Type B pancreatic cell (in vitro differentiated cells): ENCODE measurements around the gene CEP97. TPM values are rescaled to one million over a fixed set of nuclear protein-coding genes. Genes with fewer than 3 reads are reported as not detected.

ENCODE experiments used
- DNase-seq: peaks from one replicate; pipeline ENCODE4 v3.0.0; 2021; ENCODE audit warnings: mixed read lengths; ENCODE audit not compliant: unreplicated experiment; ENCODE audit errors: extremely low spot score
- H3K27ac Mint-ChIP-seq: 2 replicates; pipeline ENCODE4 v1.8.0; 2021; ENCODE audit warnings: mild to moderate bottlenecking, mixed read lengths
- H3K27me3 Mint-ChIP-seq: 2 replicates; pipeline ENCODE4 v1.8.0; 2021; ENCODE audit warnings: mixed read lengths
- H3K36me3 Mint-ChIP-seq: 2 replicates; pipeline ENCODE4 v1.8.0; 2021; ENCODE audit warnings: mixed read lengths
- H3K4me1 Mint-ChIP-seq: one replicate; pipeline ENCODE4 v1.8.0; 2021; ENCODE audit warnings: mixed read lengths; ENCODE audit not compliant: unreplicated experiment
- H3K4me3 Mint-ChIP-seq: 2 replicates; pipeline ENCODE4 v1.8.0; 2021; ENCODE audit warnings: mild to moderate bottlenecking, mixed read lengths
- H3K9me3 Mint-ChIP-seq: 2 replicates; pipeline ENCODE4 v1.8.0; 2021; ENCODE audit warnings: mixed read lengths
- total RNA-seq: library from RNA; stranded (reverse); gene quantifications from 2 replicates; pipeline ENCODE4 v1.2.1, GENCODE V29; 2021; ENCODE audit warnings: low replicate concordance
- TF ChIP-seq, protein P1 (sequence below): fragments of 200-600 bp; sonication (generic); conservative IDR thresholded peaks from 2 replicates; pipeline ENCODE4 v1.5.0; 2021; ENCODE audit warnings: antibody characterized with exemption, mild to moderate bottlenecking

Gene CEP97
- total RNA-seq, 1 donor from 2014 or later, result 24.2 TPM

GRCh38 chr3:101779822-101780381 is 55.5 kb downstream of the CEP97 start:
- Mint-ChIP-seq H3K4me3 (peak overlapping the region; percentile 95), H3K4me1 (peaks cover 15% of the 10 kb centered on the region)

DNA sequence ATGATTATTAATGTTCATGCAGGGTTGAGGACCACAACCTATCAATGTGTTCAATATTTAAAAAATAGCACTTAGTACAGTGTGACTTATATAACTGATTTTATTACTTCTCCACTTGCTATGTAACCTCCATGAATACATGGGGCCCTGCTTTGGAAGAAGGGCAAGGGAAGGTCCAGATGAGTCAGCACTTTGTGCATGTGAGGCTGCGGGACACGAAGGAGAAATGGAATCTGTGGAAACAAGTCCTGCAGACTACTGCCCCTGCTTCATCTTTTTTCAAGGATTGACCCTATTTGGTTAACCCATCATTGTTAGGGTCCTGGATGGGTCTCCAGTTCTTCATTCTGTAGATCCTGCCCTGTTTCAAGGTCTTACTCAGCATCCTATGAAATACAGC is 56.2 kb downstream of the CEP97 start:
- no peak overlapping the region for H3K27ac Mint-ChIP-seq
- peaks cover 8% of the 10 kb centered on the region for H3K27me3 Mint-ChIP-seq
- TF ChIP-seq, protein P1, sequence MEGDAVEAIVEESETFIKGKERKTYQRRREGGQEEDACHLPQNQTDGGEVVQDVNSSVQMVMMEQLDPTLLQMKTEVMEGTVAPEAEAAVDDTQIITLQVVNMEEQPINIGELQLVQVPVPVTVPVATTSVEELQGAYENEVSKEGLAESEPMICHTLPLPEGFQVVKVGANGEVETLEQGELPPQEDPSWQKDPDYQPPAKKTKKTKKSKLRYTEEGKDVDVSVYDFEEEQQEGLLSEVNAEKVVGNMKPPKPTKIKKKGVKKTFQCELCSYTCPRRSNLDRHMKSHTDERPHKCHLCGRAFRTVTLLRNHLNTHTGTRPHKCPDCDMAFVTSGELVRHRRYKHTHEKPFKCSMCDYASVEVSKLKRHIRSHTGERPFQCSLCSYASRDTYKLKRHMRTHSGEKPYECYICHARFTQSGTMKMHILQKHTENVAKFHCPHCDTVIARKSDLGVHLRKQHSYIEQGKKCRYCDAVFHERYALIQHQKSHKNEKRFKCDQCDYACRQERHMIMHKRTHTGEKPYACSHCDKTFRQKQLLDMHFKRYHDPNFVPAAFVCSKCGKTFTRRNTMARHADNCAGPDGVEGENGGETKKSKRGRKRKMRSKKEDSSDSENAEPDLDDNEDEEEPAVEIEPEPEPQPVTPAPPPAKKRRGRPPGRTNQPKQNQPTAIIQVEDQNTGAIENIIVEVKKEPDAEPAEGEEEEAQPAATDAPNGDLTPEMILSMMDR, result no peak
- no peak for DNase-seq
- peak overlapping the region; percentile 95 for H3K4me3 Mint-ChIP-seq
- H3K4me1 Mint-ChIP-seq, result peaks cover 15% of the 10 kb centered on the region
- H3K36me3 Mint-ChIP-seq, result peaks cover 3% of the 10 kb centered on the region
- no peaks in the 10 kb centered on the region for H3K9me3 Mint-ChIP-seq

More at GRCh38 chr3:101779822-101780381, 55.5 kb downstream of the CEP97 start:
- DNase-seq, result no peak
- TF ChIP-seq, protein P1, result no peak
- Mint-ChIP-seq H3K36me3 (peaks cover 3% of the 10 kb centered on the region), H3K27ac (peak overlapping the region; percentile 75), H3K9me3 (no peaks in the 10 kb centered on the region), H3K27me3 (peaks cover 8% of the 10 kb centered on the region)

- peaks cover 8% of the 10 kb centered on the region for H3K27me3 Mint-ChIP-seq
- no peak for DNase-seq
- H3K4me3 Mint-ChIP-seq, result peak overlapping the region; percentile 95
- no peak overlapping the region for H3K27ac Mint-ChIP-seq
- TF ChIP-seq, protein P1, result no peak
- H3K9me3 Mint-ChIP-seq, result no peaks in the 10 kb centered on the region
- peaks cover 15% of the 10 kb centered on the region for H3K4me1 Mint-ChIP-seq
- H3K36me3 Mint-ChIP-seq, result peaks cover 4% of the 10 kb centered on the region
Observed at GRCh38 chr3:101781166-101781565, 56.8 kb downstream of the CEP97 start.

DNA sequence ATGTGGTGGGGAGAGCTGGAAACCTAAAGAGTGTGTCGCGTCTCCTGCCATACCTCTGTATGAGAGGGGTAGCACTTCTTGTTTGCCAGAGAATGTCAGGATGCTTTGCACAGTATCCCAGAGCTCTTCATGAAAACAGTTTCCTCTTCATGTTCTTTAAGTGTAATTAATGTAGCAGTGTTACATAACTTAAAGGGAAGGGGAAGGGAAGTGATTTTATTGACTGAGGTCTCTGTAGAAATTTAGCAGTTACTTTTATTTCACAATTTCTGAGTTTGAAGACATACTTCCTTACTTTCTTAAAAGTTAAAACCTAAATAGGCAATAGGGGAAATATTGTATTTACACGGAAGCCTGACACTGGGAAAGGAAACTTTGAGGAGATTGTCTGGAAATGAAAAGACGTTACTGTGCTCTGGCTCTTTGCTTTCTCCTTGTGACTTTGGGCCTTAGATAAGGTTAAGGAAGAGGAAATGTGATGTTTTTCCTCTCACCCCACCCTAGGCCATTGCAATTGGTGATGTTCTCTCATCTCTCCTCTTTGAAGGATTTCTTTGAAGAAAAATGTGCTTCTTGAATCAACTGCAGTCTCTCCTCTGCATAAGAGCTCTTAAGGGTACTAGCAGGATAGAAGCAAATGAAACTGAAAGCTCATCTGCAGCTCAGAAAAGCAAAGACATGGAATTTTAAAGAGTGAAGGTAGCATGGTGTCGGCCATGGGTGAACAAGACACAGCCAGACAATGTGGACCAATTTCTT is 60.6 kb downstream of the CEP97 start:
- TF ChIP-seq, protein P1, result no peak
- Mint-ChIP-seq H3K9me3 (no peaks in the 10 kb centered on the region), H3K27me3 (no peaks in the 10 kb centered on the region), H3K36me3 (peaks cover 23% of the 10 kb centered on the region), H3K4me3 (no peak overlapping the region), H3K4me1 (peaks cover 10% of the 10 kb centered on the region), H3K27ac (no peak overlapping the region)
- no peak for DNase-seq

DNA sequence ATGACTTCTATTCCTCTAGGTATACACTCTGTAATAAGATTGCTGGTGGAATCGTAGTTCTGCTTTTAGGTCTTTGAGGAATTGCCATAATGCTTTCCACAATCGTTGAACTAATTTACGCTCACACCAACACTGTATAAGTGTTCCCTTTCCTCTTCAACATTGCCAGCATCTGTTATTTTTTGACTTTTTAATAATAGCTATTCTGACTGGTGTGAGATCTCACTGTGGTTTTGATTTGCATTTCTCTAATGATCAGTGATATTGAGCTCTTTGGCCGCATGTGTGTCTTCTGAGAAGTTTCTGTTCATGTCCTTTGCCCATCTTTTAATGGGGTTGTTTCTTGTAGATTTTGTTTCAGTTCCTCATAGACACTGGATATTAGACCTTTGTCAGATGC is 67.4 kb downstream of the CEP97 start:
- TF ChIP-seq, protein P1, result no peak
- Mint-ChIP-seq H3K4me3 (no peak overlapping the region), H3K4me1 (no peaks in the 10 kb centered on the region), H3K27me3 (no peaks in the 10 kb centered on the region), H3K27ac (no peak overlapping the region), H3K9me3 (no peaks in the 10 kb centered on the region), H3K36me3 (peaks cover 51% of the 10 kb centered on the region)
- DNase-seq, result no peak
